SK-N-SH treated with all-trans-retinoic acid at 6 μM for 48 hours (cell line): ENCODE measurements around the gene ZNF569.

Source experiments
- ATAC-seq: fragments of 200-7000 bp; cut with Tn5 transposase; 3 replicates; pipeline ENCODE4 v1.9.1; 2020; ENCODE audit warnings: mild to moderate bottlenecking, moderate library complexity
- ARNTL ChIP-seq: fragments of 450-650 bp; formaldehyde crosslinking; IDR thresholded peaks from 2 replicates; pipeline ENCODE4 v1.5.0; 2020; ENCODE audit warnings: low read depth, mild to moderate bottlenecking, moderate library complexity, borderline replicate concordance
- BACH2 ChIP-seq: fragments of 250-450 bp; sonication (Bioruptor Pico); IDR thresholded peaks from 2 replicates; pipeline ENCODE4 v1.9.0; 2021; ENCODE audit warnings: mild to moderate bottlenecking, borderline replicate concordance
- CREB5 ChIP-seq: fragments of 250-450 bp; sonication (Bioruptor Pico); IDR thresholded peaks from 2 replicates; pipeline ENCODE4 v1.5.1; 2020; ENCODE audit warnings: low read depth, mild to moderate bottlenecking, moderate library complexity
- CSDC2 ChIP-seq: fragments of 250-450 bp; sonication (Bioruptor Pico); IDR thresholded peaks from 2 replicates; pipeline ENCODE4 v1.5.0; 2020; ENCODE audit warnings: mild to moderate bottlenecking, moderate library complexity
- CSRNP3 ChIP-seq: fragments of 250-450 bp; sonication (Bioruptor Pico); IDR thresholded peaks from 2 replicates; pipeline ENCODE4 v1.5.1; 2021; ENCODE audit warnings: mild to moderate bottlenecking, moderate library complexity
- ESRRG ChIP-seq: fragments of 250-450 bp; sonication (Bioruptor Pico); IDR thresholded peaks from 2 replicates; pipeline ENCODE4 v1.6.1; 2021; ENCODE audit warnings: mild to moderate bottlenecking
- GLIS3 ChIP-seq: fragments of 250-450 bp; sonication (Bioruptor Pico); IDR thresholded peaks from 2 replicates; pipeline ENCODE4 v1.5.0; 2020; ENCODE audit warnings: mild to moderate bottlenecking, moderate library complexity
- ISL1 ChIP-seq: fragments of 250-450 bp; sonication (Bioruptor Pico); IDR thresholded peaks from 2 replicates; pipeline ENCODE4 v2.1.2; 2022; ENCODE audit warnings: mild to moderate bottlenecking, moderate library complexity
- OSR1 ChIP-seq: fragments of 250-450 bp; sonication (Bioruptor Pico); IDR thresholded peaks from 2 replicates; pipeline ENCODE4 v1.8.0; 2022; ENCODE audit warnings: moderate library complexity, mild to moderate bottlenecking, inconsistent platforms
- PATZ1 ChIP-seq: fragments of 250-450 bp; sonication (Bioruptor Pico); IDR thresholded peaks from 2 replicates; pipeline ENCODE4 v1.8.0; 2020; ENCODE audit warnings: mild to moderate bottlenecking, moderate library complexity, borderline replicate concordance
- POU6F1 ChIP-seq: fragments of 250-450 bp; sonication (Bioruptor Pico); IDR thresholded peaks from 2 replicates; pipeline ENCODE4 v1.8.0; 2021; ENCODE audit warnings: low read depth, mild to moderate bottlenecking, moderate library complexity, borderline replicate concordance
- PPARA ChIP-seq: fragments of 250-450 bp; sonication (Bioruptor Pico); IDR thresholded peaks from 2 replicates; pipeline ENCODE4 v1.5.0; 2020; ENCODE audit warnings: mild to moderate bottlenecking, borderline replicate concordance
- RARB ChIP-seq: fragments of 250-450 bp; sonication (Bioruptor Pico); IDR thresholded peaks from 2 replicates; pipeline ENCODE4 v1.8.0; 2021; ENCODE audit warnings: mild to moderate bottlenecking, moderate library complexity
- TCF4 ChIP-seq: fragments of 250-450 bp; sonication (Bioruptor Pico); IDR thresholded peaks from 2 replicates; pipeline ENCODE4 v1.8.0; 2021; ENCODE audit warnings: mild to moderate bottlenecking, moderate library complexity, borderline replicate concordance
- TOX ChIP-seq: fragments of 250-450 bp; sonication (Bioruptor Pico); IDR thresholded peaks from 2 replicates; pipeline ENCODE4 v1.8.0; 2021; ENCODE audit warnings: mild to moderate bottlenecking, moderate library complexity, borderline replicate concordance
- ZC3H10 ChIP-seq: fragments of 250-450 bp; sonication (Bioruptor Pico); IDR thresholded peaks from 2 replicates; pipeline ENCODE4 v1.5.1; 2021; ENCODE audit warnings: mild to moderate bottlenecking, moderate library complexity
- ZFP3 ChIP-seq: fragments of 250-450 bp; sonication (Bioruptor Pico); IDR thresholded peaks from 2 replicates; pipeline ENCODE4 v1.5.0; 2020; ENCODE audit warnings: mild to moderate bottlenecking, moderate library complexity
- ZFP30 ChIP-seq: fragments of 450-650 bp; formaldehyde crosslinking; IDR thresholded peaks from 2 replicates; pipeline ENCODE4 v1.5.0; 2022; ENCODE audit warnings: mild to moderate bottlenecking, moderate library complexity
- ZNF565 ChIP-seq: fragments of 450-650 bp; formaldehyde crosslinking; conservative IDR thresholded peaks from 2 replicates; pipeline ENCODE4 v1.5.0; 2020; ENCODE audit warnings: low read depth, mild to moderate bottlenecking, moderate library complexity
- ZNF70 ChIP-seq: fragments of 450-650 bp; formaldehyde crosslinking; IDR thresholded peaks from 2 replicates; pipeline ENCODE4 v1.5.0; 2020; ENCODE audit warnings: mild to moderate bottlenecking, moderate library complexity
- ZNF8 ChIP-seq: fragments of 450-650 bp; formaldehyde crosslinking; IDR thresholded peaks from 2 replicates; pipeline ENCODE4 v1.5.0; 2020; ENCODE audit warnings: mild to moderate bottlenecking, moderate library complexity

The ZNF569 gene

GRCh38 chr19:37466798-37467607 is at the start of gene ZNF569:
Gene ZNF569 (minus strand): TSS chr19:37467444. CDS start chr19:37444921, 22,523 bp downstream.
- peak; percentile 78 for ATAC-seq
- TF ChIP-seq BACH2 (CRISPR knock-in tag), result no peak
- TF ChIP-seq PATZ1 (CRISPR knock-in tag), result peak; percentile 76; the same call in 1 of the 2 replicates
- TF ChIP-seq ZNF565 (CRISPR knock-in tag), result no peak
- no peak for TF ChIP-seq CSDC2
- no peak for TF ChIP-seq RARB (CRISPR knock-in tag)
- no peak for TF ChIP-seq CSRNP3 (CRISPR knock-in tag)
- TF ChIP-seq ZFP3 (CRISPR knock-in tag), result 0 out of 2 replicates have a peak, but pooled peaks have one; percentile 30
- no peak for TF ChIP-seq PPARA (CRISPR knock-in tag)
- TF ChIP-seq TCF4 (CRISPR knock-in tag), result no peak
- TF ChIP-seq ZFP30 (CRISPR knock-in tag), result no peak
- no peak for TF ChIP-seq ESRRG
- TF ChIP-seq ISL1, result no peak
- TF ChIP-seq POU6F1, result no peak
- TF ChIP-seq OSR1 (CRISPR knock-in tag), result no peak

- no peak for ATAC-seq
- TF ChIP-seq ESRRG (no peak), TOX (no peak), ZFP3 (CRISPR knock-in tag) (no peak), CSRNP3 (CRISPR knock-in tag) (no peak), GLIS3 (no peak), CSDC2 (no peak), ARNTL (no peak), ISL1 (no peak), PPARA (CRISPR knock-in tag) (no peak), ZC3H10 (no peak), CREB5 (CRISPR knock-in tag) (no peak), TCF4 (CRISPR knock-in tag) (no peak), ZFP30 (CRISPR knock-in tag) (no peak), ZNF70 (CRISPR knock-in tag) (no peak), POU6F1 (no peak), ZNF8 (CRISPR knock-in tag) (no peak)
These were observed 46.2 kb upstream of the ZNF569 start for GRCh38 chr19:37513397-37513796.
